Neural cell (in vitro differentiated cells): ENCODE results near the gene KNL1.

Source experiments
- EZH2 ChIP-seq: fragments of 200-600, 300-800 bp; shearing (Covaris generic), sonication (generic); IDR thresholded peaks from 2 replicates; pipeline ENCODE4 v1.6.1; 2014; ENCODE audit warnings: antibody characterized with exemption, low read length, borderline replicate concordance, mild to moderate bottlenecking; ENCODE audit not compliant: insufficient read depth, poor library complexity, severe bottlenecking
- POLR2AphosphoS5 ChIP-seq: IDR thresholded peaks from 2 replicates; pipeline ENCODE4 v1.6.1; 2012
- SMC3 ChIP-seq: fragments of 450-650 bp; conservative IDR thresholded peaks from 2 replicates; pipeline ENCODE4 v1.6.1; 2014; ENCODE audit warnings: antibody characterized with exemption, mild to moderate bottlenecking, moderate library complexity; ENCODE audit not compliant: poor library complexity
- TAF1 ChIP-seq: IDR thresholded peaks from 2 replicates; pipeline ENCODE4 v1.6.1; 2012; ENCODE audit warnings: low read depth
- TF ChIP-seq, protein P1 (sequence below): fragments of 450-650 bp; IDR thresholded peaks from 2 replicates; pipeline ENCODE4 v1.5.1; 2014; ENCODE audit warnings: antibody characterized with exemption, mild to moderate bottlenecking, moderate library complexity; ENCODE audit not compliant: poor library complexity, severe bottlenecking
- TF ChIP-seq, protein P2 (sequence below): IDR thresholded peaks from 2 replicates; pipeline ENCODE4 v1.6.1; 2012; ENCODE audit warnings: borderline replicate concordance

DNA sequence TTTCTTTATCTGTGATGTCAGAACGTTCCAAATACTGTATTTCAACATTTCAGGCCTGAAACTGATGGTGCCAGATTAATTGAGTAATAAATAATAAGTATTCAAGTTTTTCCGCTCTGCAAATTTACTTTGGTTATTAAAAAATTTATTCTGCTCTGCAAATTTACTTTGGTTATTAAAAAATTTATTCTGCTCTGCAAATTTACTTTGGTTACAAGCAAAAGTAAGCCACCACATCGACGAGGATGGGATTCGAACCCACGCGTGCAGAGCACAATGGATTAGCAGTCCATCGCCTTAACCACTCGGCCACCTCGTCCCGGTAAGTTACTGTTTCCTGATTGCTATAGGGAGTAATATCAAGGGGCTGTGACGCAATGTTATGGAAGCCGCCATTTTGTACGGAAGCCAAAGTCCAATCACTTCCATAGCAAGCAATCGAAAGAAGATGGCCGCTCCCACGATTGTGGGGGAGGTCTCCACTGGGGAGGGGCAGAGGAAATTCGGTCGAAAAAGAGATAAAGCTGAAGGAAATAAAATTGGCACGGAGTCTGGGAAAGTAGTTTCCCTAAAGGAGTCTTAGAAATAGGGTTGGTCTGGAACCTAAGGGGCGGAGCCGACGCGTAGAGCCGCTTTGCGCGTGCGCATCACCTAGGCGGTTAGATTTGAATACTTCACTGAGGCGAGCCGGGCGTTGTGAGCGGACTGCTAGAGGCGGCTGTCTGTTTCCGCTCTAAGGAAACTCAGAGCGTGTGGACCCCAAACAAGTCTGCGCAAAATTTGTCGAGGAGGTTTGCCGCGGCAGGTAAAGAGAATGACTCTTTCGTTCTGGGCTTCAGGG, at the start of gene KNL1:
- TF ChIP-seq, protein P1, sequence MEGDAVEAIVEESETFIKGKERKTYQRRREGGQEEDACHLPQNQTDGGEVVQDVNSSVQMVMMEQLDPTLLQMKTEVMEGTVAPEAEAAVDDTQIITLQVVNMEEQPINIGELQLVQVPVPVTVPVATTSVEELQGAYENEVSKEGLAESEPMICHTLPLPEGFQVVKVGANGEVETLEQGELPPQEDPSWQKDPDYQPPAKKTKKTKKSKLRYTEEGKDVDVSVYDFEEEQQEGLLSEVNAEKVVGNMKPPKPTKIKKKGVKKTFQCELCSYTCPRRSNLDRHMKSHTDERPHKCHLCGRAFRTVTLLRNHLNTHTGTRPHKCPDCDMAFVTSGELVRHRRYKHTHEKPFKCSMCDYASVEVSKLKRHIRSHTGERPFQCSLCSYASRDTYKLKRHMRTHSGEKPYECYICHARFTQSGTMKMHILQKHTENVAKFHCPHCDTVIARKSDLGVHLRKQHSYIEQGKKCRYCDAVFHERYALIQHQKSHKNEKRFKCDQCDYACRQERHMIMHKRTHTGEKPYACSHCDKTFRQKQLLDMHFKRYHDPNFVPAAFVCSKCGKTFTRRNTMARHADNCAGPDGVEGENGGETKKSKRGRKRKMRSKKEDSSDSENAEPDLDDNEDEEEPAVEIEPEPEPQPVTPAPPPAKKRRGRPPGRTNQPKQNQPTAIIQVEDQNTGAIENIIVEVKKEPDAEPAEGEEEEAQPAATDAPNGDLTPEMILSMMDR, result no peak
- TF ChIP-seq, protein P2, sequence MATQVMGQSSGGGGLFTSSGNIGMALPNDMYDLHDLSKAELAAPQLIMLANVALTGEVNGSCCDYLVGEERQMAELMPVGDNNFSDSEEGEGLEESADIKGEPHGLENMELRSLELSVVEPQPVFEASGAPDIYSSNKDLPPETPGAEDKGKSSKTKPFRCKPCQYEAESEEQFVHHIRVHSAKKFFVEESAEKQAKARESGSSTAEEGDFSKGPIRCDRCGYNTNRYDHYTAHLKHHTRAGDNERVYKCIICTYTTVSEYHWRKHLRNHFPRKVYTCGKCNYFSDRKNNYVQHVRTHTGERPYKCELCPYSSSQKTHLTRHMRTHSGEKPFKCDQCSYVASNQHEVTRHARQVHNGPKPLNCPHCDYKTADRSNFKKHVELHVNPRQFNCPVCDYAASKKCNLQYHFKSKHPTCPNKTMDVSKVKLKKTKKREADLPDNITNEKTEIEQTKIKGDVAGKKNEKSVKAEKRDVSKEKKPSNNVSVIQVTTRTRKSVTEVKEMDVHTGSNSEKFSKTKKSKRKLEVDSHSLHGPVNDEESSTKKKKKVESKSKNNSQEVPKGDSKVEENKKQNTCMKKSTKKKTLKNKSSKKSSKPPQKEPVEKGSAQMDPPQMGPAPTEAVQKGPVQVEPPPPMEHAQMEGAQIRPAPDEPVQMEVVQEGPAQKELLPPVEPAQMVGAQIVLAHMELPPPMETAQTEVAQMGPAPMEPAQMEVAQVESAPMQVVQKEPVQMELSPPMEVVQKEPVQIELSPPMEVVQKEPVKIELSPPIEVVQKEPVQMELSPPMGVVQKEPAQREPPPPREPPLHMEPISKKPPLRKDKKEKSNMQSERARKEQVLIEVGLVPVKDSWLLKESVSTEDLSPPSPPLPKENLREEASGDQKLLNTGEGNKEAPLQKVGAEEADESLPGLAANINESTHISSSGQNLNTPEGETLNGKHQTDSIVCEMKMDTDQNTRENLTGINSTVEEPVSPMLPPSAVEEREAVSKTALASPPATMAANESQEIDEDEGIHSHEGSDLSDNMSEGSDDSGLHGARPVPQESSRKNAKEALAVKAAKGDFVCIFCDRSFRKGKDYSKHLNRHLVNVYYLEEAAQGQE, result no peak
- TF ChIP-seq SMC3 (peak; percentile 35), EZH2 (no peak), POLR2AphosphoS5 (peak; percentile 44), TAF1 (no peak)
